ENCODE measurements around the gene NMNAT3.
"Not testable (repeated sequence)": the region's sequence is repeated elsewhere in the genome, so short reads cannot be mapped to it uniquely, and the experiment has no call there.

Gene NMNAT3

DNA sequence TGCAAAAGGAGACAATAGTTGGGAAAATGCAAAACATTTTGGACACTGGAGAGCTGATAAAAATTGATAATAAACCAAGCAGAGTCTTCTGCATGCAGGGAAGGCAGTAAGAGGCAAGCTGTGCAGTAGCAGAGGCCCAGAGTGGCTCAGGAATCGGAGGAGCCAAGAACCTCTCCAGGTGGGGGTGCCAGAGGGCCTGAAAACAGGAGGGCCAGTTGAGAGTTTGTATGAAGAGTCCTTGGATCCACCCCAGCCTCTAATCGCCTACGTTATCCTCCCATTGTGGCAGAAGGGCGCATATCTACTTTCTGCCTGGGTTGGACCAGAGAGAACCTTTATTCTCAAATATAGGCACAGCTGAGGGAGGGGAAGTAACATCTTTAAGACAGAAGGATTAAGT lies 89.3 kb downstream of the NMNAT3 start:
- H3K4me1 ChIP-seq (ENCODE audit: control insufficient read depth in 1 of 2, insufficient read depth in 2 of 2, low read length in 2 of 2), result peaks cover 0 to 9% of the 10 kb centered on the region in 2 donors

DNA sequence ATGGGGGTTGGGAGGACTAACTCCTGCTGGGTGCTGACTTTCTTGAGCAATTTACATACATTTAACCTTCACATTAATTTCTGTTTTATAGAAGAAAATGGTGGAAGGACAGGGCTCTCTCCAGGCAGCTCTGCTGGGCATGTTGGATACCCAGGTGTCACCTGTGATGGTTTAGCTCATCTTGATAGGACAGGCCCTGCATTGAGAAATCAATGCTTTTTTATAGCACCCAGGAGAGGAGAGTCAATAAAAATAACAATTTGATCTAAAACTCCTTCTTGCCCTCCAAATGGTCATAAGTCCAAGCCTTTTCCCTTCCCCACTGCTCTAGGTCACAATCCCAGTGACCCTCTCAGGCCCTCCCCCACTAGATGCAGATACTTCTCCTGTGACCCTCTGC lies 90.0 kb downstream of the NMNAT3 start:
- H3K27me3 ChIP-seq (ENCODE audit: control insufficient read depth in 1 of 2, insufficient read depth in 2 of 2, low read length in 2 of 2), result no peaks in the 10 kb centered on the region
- no peaks in the 10 kb centered on the region for H3K9me3 ChIP-seq (ENCODE audit: control insufficient read depth in 1 of 2, low read length in 2 of 2)
- H3K36me3 ChIP-seq (ENCODE audit: control insufficient read depth in 1 of 2, insufficient read depth in 2 of 2, low read length in 2 of 2), result no peaks in the 10 kb centered on the region
- no peak overlapping the region for H3K4me3 ChIP-seq (ENCODE audit: low read depth in 1 of 2, low read length in 2 of 2)
- H3K4me1 ChIP-seq (ENCODE audit: control insufficient read depth in 1 of 2, insufficient read depth in 2 of 2, low read length in 2 of 2), result peaks cover 0 to 9% of the 10 kb centered on the region in 2 donors
- no peak overlapping the region for H3K27ac ChIP-seq (ENCODE audit: low read depth, low read length)
- no peak overlapping the region for H3K9ac ChIP-seq (ENCODE audit: low read depth in 1 of 2, low read length in 2 of 2)

More for the DNA sequence above, 89.3 kb downstream of the NMNAT3 start:
- Histone ChIP-seq H3K27ac (ENCODE audit: low read depth, low read length) (no peak overlapping the region), H3K4me3 (ENCODE audit: low read depth in 1 of 2, low read length in 2 of 2) (no peak overlapping the region), H3K9me3 (ENCODE audit: control insufficient read depth in 1 of 2, low read length in 2 of 2) (no peaks in the 10 kb centered on the region), H3K27me3 (ENCODE audit: control insufficient read depth in 1 of 2, insufficient read depth in 2 of 2, low read length in 2 of 2) (no peaks in the 10 kb centered on the region), H3K9ac (ENCODE audit: low read depth in 1 of 2, low read length in 2 of 2) (no peak overlapping the region), H3K36me3 (ENCODE audit: control insufficient read depth in 1 of 2, insufficient read depth in 2 of 2, low read length in 2 of 2) (no peaks in the 10 kb centered on the region)

DNA sequence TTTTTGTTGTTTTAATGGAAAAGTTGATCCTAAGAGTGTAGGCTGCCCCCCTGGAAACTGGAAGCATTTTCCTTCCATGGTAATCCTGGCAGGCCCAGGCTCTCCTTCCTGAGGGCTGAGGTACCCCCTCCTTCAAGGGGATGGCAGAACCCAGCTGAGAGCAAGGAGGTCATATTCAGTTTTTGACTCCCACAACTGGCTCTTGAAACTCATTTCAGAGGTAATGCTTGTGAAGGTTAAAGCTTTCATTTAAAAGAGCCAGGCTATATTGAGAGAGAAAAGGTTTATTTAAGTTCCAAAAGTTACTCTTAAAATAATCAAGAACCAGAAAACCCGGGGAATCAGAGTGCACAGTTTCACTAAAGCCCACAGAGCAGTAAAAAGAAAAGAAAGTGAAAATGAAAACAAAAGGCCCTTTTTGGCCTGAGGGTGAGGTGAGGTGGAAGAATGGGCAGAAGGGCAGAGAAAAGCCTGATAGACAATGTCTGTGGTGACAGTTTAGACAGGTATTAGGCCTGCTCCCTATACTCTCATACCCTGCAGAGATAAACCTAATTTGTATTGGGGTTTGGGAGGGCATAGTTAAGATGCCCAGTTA lies 91.3 kb downstream of the NMNAT3 start:
- Histone ChIP-seq H3K36me3 (ENCODE audit: control insufficient read depth in 1 of 2, insufficient read depth in 2 of 2, low read length in 2 of 2) (no peaks in the 10 kb centered on the region), H3K9ac (ENCODE audit: low read depth in 1 of 2, low read length in 2 of 2) (no peak overlapping the region)

DNA sequence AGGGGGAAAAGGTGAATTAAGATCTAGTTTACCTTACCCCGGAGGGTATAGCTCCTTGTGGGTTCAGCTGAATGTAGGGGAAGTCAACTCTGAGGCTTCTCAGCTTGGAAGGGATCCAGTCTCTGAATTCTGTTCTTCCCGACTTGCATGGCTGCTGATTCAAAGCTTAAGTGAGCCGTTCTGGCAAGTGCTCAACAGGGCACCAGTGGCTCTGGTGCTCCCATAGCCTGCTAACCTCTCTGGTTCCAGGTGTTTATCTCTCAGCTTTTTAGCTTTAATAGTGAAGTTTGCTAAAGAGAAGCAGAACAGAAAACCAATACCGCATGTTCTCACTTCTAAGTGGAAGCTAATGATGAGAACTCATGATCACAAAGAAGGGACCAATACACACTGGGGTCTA lies 92.0 kb downstream of the NMNAT3 start:
- H3K27ac ChIP-seq (ENCODE audit: low read depth, low read length), result no peak overlapping the region
- H3K9ac ChIP-seq (ENCODE audit: low read depth in 1 of 2, low read length in 2 of 2), result no peak overlapping the region
- H3K27me3 ChIP-seq (ENCODE audit: control insufficient read depth in 1 of 2, insufficient read depth in 2 of 2, low read length in 2 of 2), result no peaks in the 10 kb centered on the region
- H3K36me3 ChIP-seq (ENCODE audit: control insufficient read depth in 1 of 2, insufficient read depth in 2 of 2, low read length in 2 of 2), result no peaks in the 10 kb centered on the region
- peaks cover 0 to 9% of the 10 kb centered on the region in 2 donors for H3K4me1 ChIP-seq (ENCODE audit: control insufficient read depth in 1 of 2, insufficient read depth in 2 of 2, low read length in 2 of 2)
- no peaks in the 10 kb centered on the region for H3K9me3 ChIP-seq (ENCODE audit: control insufficient read depth in 1 of 2, low read length in 2 of 2)
- H3K4me3 ChIP-seq (ENCODE audit: low read depth in 1 of 2, low read length in 2 of 2), result no peak overlapping the region

More for the DNA sequence above, 91.3 kb downstream of the NMNAT3 start:
- no peaks in the 10 kb centered on the region for H3K27me3 ChIP-seq (ENCODE audit: control insufficient read depth in 1 of 2, insufficient read depth in 2 of 2, low read length in 2 of 2)
- H3K9me3 ChIP-seq (ENCODE audit: control insufficient read depth in 1 of 2, low read length in 2 of 2), result no peaks in the 10 kb centered on the region
- peaks cover 0 to 9% of the 10 kb centered on the region in 2 donors for H3K4me1 ChIP-seq (ENCODE audit: control insufficient read depth in 1 of 2, insufficient read depth in 2 of 2, low read length in 2 of 2)
- H3K4me3 ChIP-seq (ENCODE audit: low read depth in 1 of 2, low read length in 2 of 2), result no peak overlapping the region
- H3K27ac ChIP-seq (ENCODE audit: low read depth, low read length), result no peak overlapping the region

DNA sequence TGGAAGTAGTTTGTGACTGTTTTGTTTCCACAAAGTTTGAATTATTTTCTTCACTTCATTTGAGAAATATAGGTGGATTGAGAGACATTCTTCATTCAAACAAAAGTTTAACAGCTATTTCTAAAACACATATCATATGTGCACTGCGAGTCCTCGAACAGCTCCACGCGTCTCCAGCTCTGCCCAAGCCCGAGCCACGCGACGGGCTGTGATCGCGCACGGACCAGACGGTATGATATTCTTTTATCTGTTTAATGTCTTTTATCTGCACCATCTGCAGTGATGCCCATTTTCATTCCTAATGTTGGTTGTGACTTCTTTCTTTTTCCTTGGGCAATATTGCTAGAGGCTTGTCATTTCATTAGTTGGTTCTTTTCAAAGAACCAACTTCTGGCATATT lies 94.1 kb downstream of the NMNAT3 start:
- not testable (repeated sequence) for H3K4me1 ChIP-seq (ENCODE audit: control insufficient read depth in 1 of 2, insufficient read depth in 2 of 2, low read length in 2 of 2); H3K27me3 ChIP-seq (ENCODE audit: control insufficient read depth in 1 of 2, insufficient read depth in 2 of 2, low read length in 2 of 2); H3K9ac ChIP-seq (ENCODE audit: low read depth in 1 of 2, low read length in 2 of 2); H3K27ac ChIP-seq (ENCODE audit: low read depth, low read length); H3K4me3 ChIP-seq (ENCODE audit: low read depth in 1 of 2, low read length in 2 of 2); H3K9me3 ChIP-seq (ENCODE audit: control insufficient read depth in 1 of 2, low read length in 2 of 2); H3K36me3 ChIP-seq (ENCODE audit: control insufficient read depth in 1 of 2, insufficient read depth in 2 of 2, low read length in 2 of 2)

DNA sequence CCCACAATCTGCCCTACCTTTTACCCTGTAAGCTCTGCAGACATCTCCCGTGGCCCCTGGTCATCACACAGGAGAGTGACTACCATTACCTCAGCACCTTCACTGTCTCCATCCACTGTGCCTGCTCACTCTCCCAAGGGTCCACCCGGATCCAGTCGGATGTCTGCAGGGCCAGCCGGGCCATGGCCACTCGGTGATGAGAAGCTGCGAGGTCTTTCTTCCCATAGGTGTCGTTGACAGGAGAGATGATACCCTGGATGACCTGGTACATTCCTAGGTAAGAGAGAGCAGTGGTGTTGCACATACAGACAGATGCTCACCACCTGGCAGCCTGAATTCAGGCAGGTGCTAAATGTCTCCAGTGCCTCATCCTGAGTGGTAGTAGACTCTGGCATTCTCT lies 99.0 kb downstream of the NMNAT3 start:
- Histone ChIP-seq H3K27me3 (ENCODE audit: control insufficient read depth in 1 of 2, insufficient read depth in 2 of 2, low read length in 2 of 2) (no peaks in the 10 kb centered on the region), H3K4me1 (ENCODE audit: control insufficient read depth in 1 of 2, insufficient read depth in 2 of 2, low read length in 2 of 2) (peaks cover 4 to 5% of the 10 kb centered on the region in 2 donors), H3K27ac (ENCODE audit: low read depth, low read length) (no peak overlapping the region), H3K9me3 (ENCODE audit: control insufficient read depth in 1 of 2, low read length in 2 of 2) (no peaks in the 10 kb centered on the region), H3K36me3 (ENCODE audit: control insufficient read depth in 1 of 2, insufficient read depth in 2 of 2, low read length in 2 of 2) (no peaks in the 10 kb centered on the region), H3K4me3 (ENCODE audit: low read depth in 1 of 2, low read length in 2 of 2) (no peak overlapping the region), H3K9ac (ENCODE audit: low read depth in 1 of 2, low read length in 2 of 2) (no peak overlapping the region)

DNA sequence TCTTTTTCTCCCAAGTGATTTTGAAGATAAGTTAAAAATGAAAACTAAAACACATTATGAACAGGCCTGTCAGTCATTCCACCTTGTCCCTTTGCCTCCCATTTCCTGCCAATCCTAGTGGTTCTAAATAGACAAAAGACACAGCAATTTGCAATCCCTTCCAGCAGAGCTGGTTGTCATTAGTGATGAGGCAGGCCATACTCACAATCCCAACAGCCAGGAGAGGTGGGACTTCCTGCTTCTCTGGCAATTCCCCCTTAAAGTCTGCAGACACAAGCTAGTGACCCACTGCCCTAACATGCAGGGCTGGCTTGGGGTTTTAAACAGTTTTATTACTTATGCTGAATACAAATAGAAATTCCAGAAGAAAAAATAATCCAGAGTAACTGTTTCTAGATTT lies 99.9 kb downstream of the NMNAT3 start:
- no peak overlapping the region for H3K27ac ChIP-seq (ENCODE audit: low read depth, low read length)
- no peaks in the 10 kb centered on the region for H3K27me3 ChIP-seq (ENCODE audit: control insufficient read depth in 1 of 2, insufficient read depth in 2 of 2, low read length in 2 of 2)
- no peaks in the 10 kb centered on the region for H3K9me3 ChIP-seq (ENCODE audit: control insufficient read depth in 1 of 2, low read length in 2 of 2)
- H3K4me1 ChIP-seq (ENCODE audit: control insufficient read depth in 1 of 2, insufficient read depth in 2 of 2, low read length in 2 of 2), result peaks cover 5% of the 10 kb centered on the region in 2 donors
- peaks cover 0 to 3% of the 10 kb centered on the region in 2 donors for H3K36me3 ChIP-seq (ENCODE audit: control insufficient read depth in 1 of 2, insufficient read depth in 2 of 2, low read length in 2 of 2)
- no peak overlapping the region for H3K9ac ChIP-seq (ENCODE audit: low read depth in 1 of 2, low read length in 2 of 2)
- no peak overlapping the region for H3K4me3 ChIP-seq (ENCODE audit: low read depth in 1 of 2, low read length in 2 of 2)

DNA sequence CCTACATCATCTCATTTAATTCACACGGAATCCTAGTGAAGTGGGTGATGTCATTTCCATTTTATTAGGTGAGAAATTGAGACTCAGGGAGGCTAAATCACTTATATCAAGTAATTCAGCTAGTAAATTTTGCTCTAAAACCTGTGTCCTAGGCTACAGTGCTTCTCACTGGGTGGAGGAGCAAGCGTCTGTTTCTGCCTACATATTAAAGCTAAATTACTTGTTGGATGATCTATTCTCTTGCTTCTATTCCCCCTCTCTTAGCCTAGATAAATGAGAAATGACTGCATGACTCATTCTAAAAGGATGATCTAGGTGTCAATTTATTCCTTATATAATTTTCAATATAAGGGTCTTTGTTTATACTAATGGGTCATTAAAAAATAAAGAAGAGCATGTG lies 100.4 kb downstream of the NMNAT3 start:
- Histone ChIP-seq H3K9ac (ENCODE audit: low read depth in 1 of 2, low read length in 2 of 2) (no peak overlapping the region), H3K36me3 (ENCODE audit: control insufficient read depth in 1 of 2, insufficient read depth in 2 of 2, low read length in 2 of 2) (peaks cover 0 to 3% of the 10 kb centered on the region in 2 donors), H3K27ac (ENCODE audit: low read depth, low read length) (no peak overlapping the region), H3K27me3 (ENCODE audit: control insufficient read depth in 1 of 2, insufficient read depth in 2 of 2, low read length in 2 of 2) (no peaks in the 10 kb centered on the region), H3K4me1 (ENCODE audit: control insufficient read depth in 1 of 2, insufficient read depth in 2 of 2, low read length in 2 of 2) (peaks cover 5% of the 10 kb centered on the region in 2 donors), H3K4me3 (ENCODE audit: low read depth in 1 of 2, low read length in 2 of 2) (no peak overlapping the region), H3K9me3 (ENCODE audit: control insufficient read depth in 1 of 2, low read length in 2 of 2) (no peaks in the 10 kb centered on the region)

DNA sequence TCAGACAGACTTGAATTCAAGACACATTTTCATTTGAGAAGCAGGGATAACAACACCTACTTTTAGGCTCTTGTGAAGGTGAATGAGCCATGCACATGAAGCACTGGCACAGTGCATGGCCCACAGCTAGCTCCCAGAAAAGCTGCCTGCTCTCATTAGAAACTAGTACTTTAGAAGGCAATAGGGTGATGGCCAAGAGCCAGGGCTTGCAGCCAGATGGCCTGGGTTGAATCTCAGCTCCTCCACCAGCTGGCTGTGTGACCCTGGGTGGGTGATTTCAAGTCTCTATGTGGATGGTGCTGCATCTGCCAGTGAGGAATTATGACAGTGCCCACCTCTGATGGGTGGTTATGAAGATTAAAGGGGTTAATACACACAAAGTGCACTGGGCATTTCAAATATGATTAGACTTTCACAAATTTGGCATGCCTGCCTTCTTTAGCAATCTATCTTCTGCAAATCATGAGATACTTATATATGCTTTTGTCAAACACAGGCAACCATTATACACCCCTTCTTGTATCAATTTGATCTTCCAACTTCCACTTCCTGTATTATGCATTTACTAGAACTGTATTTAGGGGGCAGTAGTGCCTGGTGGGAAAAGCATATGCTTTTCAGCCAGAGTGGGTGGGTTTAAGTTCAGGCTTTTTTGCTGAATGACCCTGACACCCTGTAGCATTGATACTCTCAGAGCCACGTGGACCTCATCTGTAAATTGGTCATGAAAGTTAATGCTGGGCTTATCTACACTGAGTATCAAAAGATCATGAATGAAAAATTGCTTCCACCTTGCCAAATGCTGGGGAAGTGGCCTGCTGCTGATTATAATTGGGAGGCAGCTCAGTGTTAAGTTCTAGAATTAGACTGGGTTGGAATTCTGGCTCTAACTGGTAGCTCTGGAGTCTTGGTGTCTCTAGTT lies 103.5 kb downstream of the NMNAT3 start:
- H3K4me1 ChIP-seq (ENCODE audit: control insufficient read depth in 1 of 2, insufficient read depth in 2 of 2, low read length in 2 of 2), result peaks cover 5% of the 10 kb centered on the region in 2 donors
- H3K4me3 ChIP-seq (ENCODE audit: low read depth in 1 of 2, low read length in 2 of 2), result no peak overlapping the region
- H3K36me3 ChIP-seq (ENCODE audit: control insufficient read depth in 1 of 2, insufficient read depth in 2 of 2, low read length in 2 of 2), result peaks cover 0 to 3% of the 10 kb centered on the region in 2 donors
- H3K9ac ChIP-seq (ENCODE audit: low read depth in 1 of 2, low read length in 2 of 2), result no peak overlapping the region
- H3K27me3 ChIP-seq (ENCODE audit: control insufficient read depth in 1 of 2, insufficient read depth in 2 of 2, low read length in 2 of 2), result no peaks in the 10 kb centered on the region
- H3K27ac ChIP-seq (ENCODE audit: low read depth, low read length), result no peak overlapping the region
- H3K9me3 ChIP-seq (ENCODE audit: control insufficient read depth in 1 of 2, low read length in 2 of 2), result no peaks in the 10 kb centered on the region

DNA sequence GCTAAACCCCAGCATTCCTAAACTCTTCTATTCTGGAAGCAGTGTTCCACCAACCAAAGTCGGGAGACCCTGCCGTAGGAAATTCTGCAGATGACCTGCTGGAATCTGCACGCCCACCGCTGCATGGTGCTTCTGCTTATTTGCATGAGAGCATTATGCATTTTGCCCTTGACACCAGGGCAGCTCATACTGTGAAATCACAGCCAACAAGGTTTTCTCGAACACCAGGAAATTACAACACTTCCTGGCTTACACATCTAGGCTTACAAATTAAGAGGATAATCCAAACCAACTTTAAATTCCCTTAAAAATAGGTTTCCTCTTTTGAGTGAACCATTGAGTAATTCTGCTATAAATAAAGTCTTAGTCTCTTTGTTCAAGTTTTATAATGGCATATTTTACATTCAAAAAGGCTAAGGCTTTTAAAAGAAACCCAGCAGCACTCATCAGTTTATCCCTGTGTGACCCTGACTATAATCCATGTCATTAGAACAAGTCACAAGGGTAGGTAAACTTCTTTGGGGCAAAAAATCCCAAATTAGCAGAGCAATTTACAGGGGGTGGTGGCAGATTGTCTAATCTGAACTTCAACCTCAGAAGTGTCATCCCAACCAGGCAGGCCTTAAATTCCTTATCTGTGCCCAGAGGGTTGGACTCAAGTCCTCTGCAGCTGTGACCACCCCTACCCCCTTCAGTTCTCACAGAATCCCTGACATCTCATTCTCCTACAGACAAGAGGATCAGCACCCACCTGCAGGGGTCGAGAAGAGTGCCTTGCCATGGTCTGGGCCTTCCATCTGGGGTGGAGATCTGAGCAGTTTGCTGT lies 104.7 kb downstream of the NMNAT3 start:
- Histone ChIP-seq H3K4me3 (ENCODE audit: low read depth in 1 of 2, low read length in 2 of 2) (no peak overlapping the region), H3K9ac (ENCODE audit: low read depth in 1 of 2, low read length in 2 of 2) (no peak overlapping the region), H3K4me1 (ENCODE audit: control insufficient read depth in 1 of 2, insufficient read depth in 2 of 2, low read length in 2 of 2) (peaks cover 5% of the 10 kb centered on the region in 2 donors), H3K27ac (ENCODE audit: low read depth, low read length) (no peak overlapping the region), H3K9me3 (ENCODE audit: control insufficient read depth in 1 of 2, low read length in 2 of 2) (no peaks in the 10 kb centered on the region), H3K36me3 (ENCODE audit: control insufficient read depth in 1 of 2, insufficient read depth in 2 of 2, low read length in 2 of 2) (peaks cover 0 to 3% of the 10 kb centered on the region in 2 donors), H3K27me3 (ENCODE audit: control insufficient read depth in 1 of 2, insufficient read depth in 2 of 2, low read length in 2 of 2) (no peaks in the 10 kb centered on the region)

All from duodenal mucosa (tissue), 2 donors.